Measurements from ENCODE around the gene RASGRF1. TPM values are rescaled to one million over a fixed set of nuclear protein-coding genes. Genes with fewer than 3 reads are reported as not detected.

Gene RASGRF1
- total RNA-seq, 2 donors from 2014 or later, result 0.09 to 1.1 TPM

DNA sequence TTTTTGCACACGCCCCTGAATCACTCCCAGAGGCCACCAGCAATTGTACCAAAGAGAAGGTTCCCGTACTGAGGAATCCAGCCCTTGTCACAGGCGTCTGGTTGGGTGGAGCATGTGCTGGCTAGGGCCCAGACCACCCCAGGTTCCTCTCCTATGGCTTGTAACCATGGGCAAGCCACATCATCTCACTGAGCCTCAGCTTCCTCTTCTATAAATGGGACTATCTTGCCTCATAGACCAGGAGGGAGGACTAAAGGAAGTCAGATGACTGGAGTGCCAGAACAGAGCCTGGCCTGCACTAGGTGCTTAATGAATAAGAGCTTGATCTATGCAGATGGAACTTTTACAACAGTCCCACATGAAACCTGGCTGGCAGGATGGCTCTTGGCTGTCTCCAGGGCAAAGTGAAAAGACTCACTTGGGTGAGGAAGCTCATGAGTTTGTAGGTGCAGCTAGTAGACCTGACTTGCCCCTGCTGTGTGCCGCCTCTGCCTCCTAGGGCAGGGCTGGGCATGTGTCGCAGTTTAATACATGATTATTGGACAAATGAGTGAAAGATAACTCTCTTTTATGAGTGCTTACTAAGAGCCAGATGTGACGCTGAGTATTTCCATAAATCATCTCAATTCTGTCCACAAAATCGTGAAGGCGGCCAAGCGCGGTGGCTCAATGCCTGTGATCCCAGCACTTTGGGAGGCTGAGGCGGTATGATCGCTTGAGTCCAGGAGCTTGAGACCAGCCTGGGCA is 175.1 kb downstream of the RASGRF1 start:
- H3K9me3 ChIP-seq, result no peaks in the 10 kb centered on the region
- intact Hi-C loops (cut with DNase I), result loop anchor here (10.0 kb wide), 1 partner anchor 269 kb away; no protein-coding TSS in a partner anchor
- peaks cover 2% of the 10 kb centered on the region for H3K4me1 ChIP-seq (replicated peaks)
- peak overlapping the region; percentile 74 to 81 for H3K27ac ChIP-seq
- no peak overlapping the region for H3K4me3 ChIP-seq
- WGBS, result 21% methylated on average over 12 of the region's 12 CpGs
- TF ChIP-seq POLR2A (IDR thresholded peaks at IDR 0.05) (peak; percentile 23), POLR2AphosphoS5 (IDR thresholded peaks at IDR 0.05) (peak; percentile 89)
- TF ChIP-seq, protein P1, sequence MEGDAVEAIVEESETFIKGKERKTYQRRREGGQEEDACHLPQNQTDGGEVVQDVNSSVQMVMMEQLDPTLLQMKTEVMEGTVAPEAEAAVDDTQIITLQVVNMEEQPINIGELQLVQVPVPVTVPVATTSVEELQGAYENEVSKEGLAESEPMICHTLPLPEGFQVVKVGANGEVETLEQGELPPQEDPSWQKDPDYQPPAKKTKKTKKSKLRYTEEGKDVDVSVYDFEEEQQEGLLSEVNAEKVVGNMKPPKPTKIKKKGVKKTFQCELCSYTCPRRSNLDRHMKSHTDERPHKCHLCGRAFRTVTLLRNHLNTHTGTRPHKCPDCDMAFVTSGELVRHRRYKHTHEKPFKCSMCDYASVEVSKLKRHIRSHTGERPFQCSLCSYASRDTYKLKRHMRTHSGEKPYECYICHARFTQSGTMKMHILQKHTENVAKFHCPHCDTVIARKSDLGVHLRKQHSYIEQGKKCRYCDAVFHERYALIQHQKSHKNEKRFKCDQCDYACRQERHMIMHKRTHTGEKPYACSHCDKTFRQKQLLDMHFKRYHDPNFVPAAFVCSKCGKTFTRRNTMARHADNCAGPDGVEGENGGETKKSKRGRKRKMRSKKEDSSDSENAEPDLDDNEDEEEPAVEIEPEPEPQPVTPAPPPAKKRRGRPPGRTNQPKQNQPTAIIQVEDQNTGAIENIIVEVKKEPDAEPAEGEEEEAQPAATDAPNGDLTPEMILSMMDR (IDR thresholded peaks at IDR 0.05), result peak in 1 of 4 experiments; percentile 7
- no peaks in the 10 kb centered on the region for H3K27me3 ChIP-seq (replicated peaks; ENCODE audit: insufficient read depth)
- no peaks in the 10 kb centered on the region for H3K36me3 ChIP-seq
- DNase-seq (ENCODE audit: low spot score), result peak; percentile 82

DNA sequence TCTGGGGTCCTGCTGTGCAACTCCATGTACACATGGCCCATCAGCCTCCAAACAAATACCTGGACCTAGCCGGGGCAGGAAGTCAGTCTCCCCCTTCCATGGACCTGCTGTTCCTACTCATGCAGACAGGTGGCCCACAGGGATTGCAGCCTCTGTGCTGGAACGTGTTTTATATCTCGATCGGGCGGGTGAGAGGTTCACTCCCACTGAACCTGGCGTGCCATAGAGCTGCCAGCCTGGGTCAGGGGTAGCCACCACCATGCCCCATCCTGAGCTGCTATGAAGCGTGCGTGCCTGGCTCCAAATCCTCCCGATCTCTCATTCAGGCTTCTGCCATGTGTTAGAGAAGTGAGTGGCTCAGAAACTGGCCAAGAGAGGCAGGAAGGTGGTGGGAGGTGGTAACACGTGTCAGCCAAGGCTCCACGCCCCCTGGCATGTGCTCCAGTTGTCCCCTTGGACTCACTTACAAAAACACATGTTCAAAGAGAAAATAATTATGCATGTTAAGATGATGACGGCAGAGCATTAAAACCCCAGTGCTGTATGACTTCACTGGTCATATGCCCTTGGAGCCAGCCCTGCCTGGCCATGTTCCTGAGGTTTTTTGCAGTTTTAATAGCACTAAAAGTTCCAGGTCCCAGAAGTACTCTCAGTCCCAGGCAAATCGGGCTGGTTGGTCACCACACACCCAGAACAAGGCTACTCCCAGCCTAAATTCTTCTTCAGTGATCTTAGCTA is 176.4 kb downstream of the RASGRF1 start:
- peak; percentile 57 for DNase-seq (ENCODE audit: low spot score)
- no peaks in the 10 kb centered on the region for H3K9me3 ChIP-seq
- intact Hi-C loops (cut with DNase I), result loop anchor here (5.0 to 10.0 kb wide), 2 partner anchors 33 to 271 kb away; partner anchors contain the start of gene CTSH
- TF ChIP-seq POLR2A (IDR thresholded peaks at IDR 0.05), result peak; percentile 33
- TF ChIP-seq, protein P1 (IDR thresholded peaks at IDR 0.05), result peak; percentile 55 to 92 (median 76)
- TF ChIP-seq POLR2AphosphoS5 (IDR thresholded peaks at IDR 0.05), result peak; percentile 68
- WGBS, result 9% methylated on average over 13 of the region's 13 CpGs
- H3K27ac ChIP-seq, result peak overlapping the region; percentile 74 to 81
- no peak overlapping the region for H3K4me3 ChIP-seq
- no peaks in the 10 kb centered on the region for H3K27me3 ChIP-seq (replicated peaks; ENCODE audit: insufficient read depth)
- no peaks in the 10 kb centered on the region for H3K36me3 ChIP-seq
- H3K4me1 ChIP-seq (replicated peaks), result peaks cover 2% of the 10 kb centered on the region

DNA sequence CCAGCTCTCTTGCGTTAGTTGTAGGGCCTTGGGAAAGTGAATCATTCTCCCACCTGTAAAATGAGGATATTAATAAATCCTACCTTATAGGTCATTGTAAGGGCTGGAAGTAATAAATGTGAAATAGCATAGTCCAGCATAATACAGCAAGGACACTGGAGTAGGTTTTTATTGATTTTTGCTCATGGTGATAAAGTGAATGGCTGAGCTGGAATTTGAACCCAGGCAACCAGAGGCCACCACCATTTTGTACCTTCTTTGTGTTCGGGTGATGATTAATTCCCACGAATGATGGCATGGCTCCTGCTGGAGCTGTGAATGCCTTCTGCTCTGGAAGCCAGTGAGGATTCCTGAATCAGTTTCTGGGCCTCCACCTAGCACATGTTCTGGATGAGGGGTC is 177.6 kb downstream of the RASGRF1 start:
- Histone ChIP-seq H3K4me1 (replicated peaks) (peaks cover 2% of the 10 kb centered on the region), H3K27me3 (replicated peaks; ENCODE audit: insufficient read depth) (no peaks in the 10 kb centered on the region), H3K27ac (peak overlapping the region in 1 of 2 donors; percentile 81), H3K4me3 (no peak overlapping the region), H3K36me3 (no peaks in the 10 kb centered on the region), H3K9me3 (no peaks in the 10 kb centered on the region)
- DNase-seq (ENCODE audit: low spot score), result no peak
- intact Hi-C loops (cut with DNase I), result loop anchor here (5.0 to 10.0 kb wide), 2 partner anchors 34 to 272 kb away; partner anchors contain the start of gene CTSH
- TF ChIP-seq POLR2AphosphoS5 (IDR thresholded peaks at IDR 0.05) (no peak), POLR2A (IDR thresholded peaks at IDR 0.05) (no peak)
- TF ChIP-seq, protein P1 (IDR thresholded peaks at IDR 0.05), result no peak
- 92% methylated on average over 3 of the region's 3 CpGs for WGBS

DNA sequence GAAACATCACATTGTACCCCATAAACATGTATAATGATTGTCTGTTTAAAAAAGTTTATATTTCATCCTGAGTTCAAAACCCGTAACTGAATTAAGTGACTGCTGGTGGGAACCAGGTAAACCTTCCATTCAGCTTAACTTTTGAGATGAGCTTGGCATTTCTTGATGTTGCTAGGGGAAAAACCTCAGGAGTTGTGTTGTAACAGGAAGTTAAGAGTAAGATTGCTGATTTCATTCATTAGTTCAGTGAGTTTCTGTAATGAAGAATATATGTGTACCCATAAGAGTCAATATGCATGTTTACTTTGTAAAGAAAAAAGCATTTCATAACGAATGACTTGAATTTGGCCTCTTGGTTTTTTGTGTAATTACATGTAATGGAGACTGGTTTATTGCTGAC is 178.3 kb downstream of the RASGRF1 start:
- Histone ChIP-seq H3K9me3 (no peaks in the 10 kb centered on the region), H3K4me3 (no peak overlapping the region), H3K27ac (no peak overlapping the region), H3K27me3 (replicated peaks; ENCODE audit: insufficient read depth) (no peaks in the 10 kb centered on the region), H3K36me3 (no peaks in the 10 kb centered on the region), H3K4me1 (replicated peaks) (peaks cover 2% of the 10 kb centered on the region)
- intact Hi-C loops (cut with DNase I), result loop anchor here (5.0 to 10.0 kb wide), 2 partner anchors 35 to 272 kb away; partner anchors contain the start of gene CTSH
- 57% methylated on average over 2 of the region's 2 CpGs for WGBS
- no peak for DNase-seq (ENCODE audit: low spot score)
- TF ChIP-seq, protein P1 (IDR thresholded peaks at IDR 0.05), result no peak
- no peak for TF ChIP-seq POLR2AphosphoS5 (IDR thresholded peaks at IDR 0.05)
- TF ChIP-seq POLR2A (IDR thresholded peaks at IDR 0.05), result no peak

All from prostate gland (tissue), 2 donors.